HL-60/S4 (cell line): ENCODE measurements around the gene CD47.

Experiments used
- in situ Hi-C: fragments of 300-500 bp; cut with MboI; formaldehyde crosslinking; loops from 2 replicates; pipeline ENCODE4 v1.14.3; 2022; ENCODE audit warnings: low sequenced_read_pairs

The CD47 gene

GRCh38 chr3:108055931-108056330, 34.9 kb downstream of the CD47 start:
- in situ Hi-C loops = no loop called here

DNA sequence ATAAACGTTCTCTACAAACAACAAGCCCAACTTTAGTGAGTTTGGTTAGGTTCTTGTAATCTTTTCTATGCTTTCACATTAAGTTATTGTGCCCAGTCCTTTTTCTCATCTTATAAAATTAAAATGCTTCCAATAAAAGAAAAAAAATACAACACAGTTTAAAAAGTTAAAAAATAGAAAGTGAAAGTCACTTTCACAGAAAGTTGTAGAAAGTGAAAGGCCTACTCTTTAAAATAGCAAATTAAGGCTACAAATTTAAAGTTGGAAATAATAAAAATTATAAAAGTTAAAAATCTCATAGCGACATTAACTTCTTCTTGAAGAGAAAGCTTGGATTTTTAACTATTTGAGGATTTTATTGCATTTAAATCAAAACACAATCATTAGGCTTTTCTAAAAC, 35.9 kb downstream of the CD47 start:
- in situ Hi-C loops = no loop called here

DNA sequence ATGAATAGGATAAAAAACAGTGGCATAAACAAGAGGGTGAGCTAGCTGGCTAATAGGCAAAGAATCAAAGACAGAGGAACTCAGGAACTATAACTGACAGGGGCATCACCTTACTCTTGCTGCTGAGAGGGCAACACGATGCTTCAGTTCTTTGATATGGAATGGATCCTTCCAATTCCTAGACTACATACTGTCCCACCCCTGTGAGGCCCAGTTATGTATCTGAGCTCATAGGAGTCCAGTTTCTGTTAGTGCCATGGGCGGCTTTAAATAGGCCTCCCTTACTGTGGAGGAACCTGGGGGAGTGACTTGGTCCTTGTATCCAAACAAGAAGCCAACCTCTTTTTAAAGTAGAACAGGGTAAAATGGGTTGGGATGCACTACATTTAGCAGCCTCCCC, 37.3 kb downstream of the CD47 start:
- in situ Hi-C loops = no loop called here

DNA sequence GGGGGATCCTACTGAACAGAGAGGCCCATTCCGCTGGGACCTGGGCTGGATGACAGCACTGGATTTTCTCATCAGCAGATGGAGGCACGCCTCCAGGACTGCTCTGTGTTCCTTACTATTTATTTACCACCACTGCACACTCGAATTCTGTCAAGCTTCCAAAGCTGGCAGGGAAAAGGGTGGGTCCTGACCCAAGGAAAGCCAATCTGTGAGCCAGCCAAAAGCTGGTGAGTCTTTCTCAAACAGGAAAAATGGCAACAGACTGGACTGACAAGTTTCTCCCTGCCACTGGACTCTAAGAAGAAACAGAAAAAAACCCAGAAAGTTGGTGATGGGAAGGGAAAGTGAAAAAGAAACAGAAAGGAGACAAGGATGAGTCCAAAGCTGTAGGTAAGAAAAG, 37.8 kb downstream of the CD47 start:
- in situ Hi-C loops = no loop called here

DNA sequence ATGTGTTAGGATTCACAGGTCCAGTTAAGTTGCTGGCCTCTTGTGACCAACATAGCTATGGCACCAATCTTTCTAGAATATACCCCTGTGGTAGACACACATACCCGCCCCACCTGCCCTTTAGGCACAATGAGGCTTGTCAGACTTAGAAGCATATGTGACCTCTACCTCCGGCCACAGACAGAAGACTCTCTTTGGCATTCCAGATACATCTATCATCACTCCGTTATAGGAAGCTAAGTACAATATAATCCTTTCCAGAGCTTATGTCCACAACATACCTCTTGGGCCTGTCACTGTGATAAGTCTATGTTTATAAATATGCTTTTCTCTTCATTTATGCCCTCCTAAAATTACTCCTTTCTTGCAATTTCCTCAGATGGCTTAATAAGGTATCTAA, 39.8 kb downstream of the CD47 start:
- in situ Hi-C loops = no loop called here

DNA sequence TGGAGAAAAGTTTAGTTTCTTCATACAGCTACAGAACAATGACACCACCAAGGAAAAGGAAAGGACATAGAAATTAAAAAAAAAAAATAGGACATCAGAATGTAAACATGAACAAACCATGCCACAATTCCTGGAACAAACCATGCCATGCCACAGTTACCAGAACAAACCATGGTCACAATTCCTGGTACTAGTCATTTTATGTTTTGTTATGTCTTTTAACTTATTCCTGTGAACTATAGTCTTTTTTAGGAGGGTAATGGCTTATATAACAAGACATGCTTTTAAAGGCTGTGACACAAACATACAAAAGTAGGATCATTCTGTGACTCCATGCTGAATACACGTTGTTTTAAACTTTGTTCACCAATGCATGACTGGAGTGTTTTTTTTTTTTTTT, 42.8 kb downstream of the CD47 start:
- in situ Hi-C loops = no loop called here

- in situ Hi-C loops = no loop called here
Observed at GRCh38 chr3:108046247-108046646, 44.6 kb downstream of the CD47 start.

DNA sequence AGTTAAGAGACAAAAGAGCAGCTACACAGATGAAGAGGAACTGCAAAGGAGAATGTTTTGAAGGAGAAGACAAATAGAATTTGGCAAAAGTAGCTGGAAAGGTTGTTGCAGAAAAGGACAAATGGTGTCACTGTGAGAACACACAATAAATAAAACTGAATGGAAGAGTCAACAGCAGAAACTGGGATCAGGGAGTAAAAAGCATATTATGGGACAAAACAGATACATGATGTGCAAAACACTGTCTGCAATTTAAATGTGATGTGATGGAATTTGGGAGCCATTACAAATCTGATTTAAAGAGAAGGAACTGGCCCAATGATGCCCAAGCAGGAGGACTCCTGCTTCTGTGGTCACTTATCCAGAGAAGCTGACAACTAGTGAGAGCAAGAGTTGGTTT, 46.1 kb downstream of the CD47 start:
- in situ Hi-C loops = no loop called here

GRCh38 chr3:108042300-108042699, 48.5 kb downstream of the CD47 start:
- in situ Hi-C loops = no loop called here

DNA sequence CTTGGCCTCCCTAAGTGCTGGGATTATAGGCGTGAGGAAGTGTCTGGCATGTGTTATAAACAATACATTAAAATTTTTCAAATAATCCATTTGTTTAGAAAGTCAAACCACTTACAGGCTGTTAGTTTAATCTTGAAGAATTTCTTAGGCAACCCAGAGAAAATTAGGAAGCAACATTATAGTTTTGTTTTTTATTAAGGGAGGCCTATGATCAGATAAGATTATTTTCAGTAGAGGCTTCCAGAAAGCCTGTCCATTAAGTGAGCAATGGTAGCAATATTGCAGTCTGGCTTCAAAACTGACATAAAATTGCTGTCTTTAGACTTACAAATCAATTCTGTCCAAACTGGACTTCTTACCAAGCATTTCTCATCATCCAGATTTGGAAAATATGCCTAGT, 49.6 kb downstream of the CD47 start:
- in situ Hi-C loops = no loop called here

- in situ Hi-C loops = no loop called here
Observed at GRCh38 chr3:108037770-108038169, 53.1 kb downstream of the CD47 start.

DNA sequence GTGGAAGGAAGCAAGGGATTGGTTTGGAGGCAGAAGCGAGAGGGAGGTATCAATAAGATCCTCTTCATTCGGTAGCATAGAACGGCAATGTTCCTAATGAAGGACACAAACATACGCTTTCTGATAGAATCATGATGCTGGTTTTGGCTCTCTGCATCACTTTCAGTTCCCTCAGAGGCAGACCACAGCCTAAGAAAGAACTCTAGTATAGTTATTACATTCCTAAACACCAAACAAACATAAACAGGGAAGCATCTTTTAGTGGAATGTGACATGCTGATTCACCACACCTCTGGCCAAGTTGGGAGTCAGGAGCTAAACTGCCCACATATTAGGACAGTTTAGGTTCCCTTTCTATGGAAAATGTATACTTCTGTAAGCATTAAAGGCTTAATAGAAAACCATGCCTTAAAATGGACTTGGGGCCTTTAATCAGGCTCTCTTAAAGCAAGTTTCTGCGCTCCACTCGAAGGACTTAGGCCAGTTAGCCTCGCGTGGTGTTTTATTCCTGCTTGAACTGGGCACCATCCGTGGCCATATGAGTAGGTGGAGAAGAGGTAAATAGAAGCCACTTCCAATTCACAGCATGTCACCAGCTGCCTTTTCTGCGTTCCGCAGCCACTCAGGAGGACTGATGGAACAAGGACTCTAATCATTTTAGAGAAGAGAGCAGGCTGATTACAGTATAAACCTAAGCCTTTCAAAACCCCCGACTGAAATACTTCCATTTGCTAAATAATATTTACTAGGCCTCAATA, 53.7 kb downstream of the CD47 start:
- in situ Hi-C loops = no loop called here

DNA sequence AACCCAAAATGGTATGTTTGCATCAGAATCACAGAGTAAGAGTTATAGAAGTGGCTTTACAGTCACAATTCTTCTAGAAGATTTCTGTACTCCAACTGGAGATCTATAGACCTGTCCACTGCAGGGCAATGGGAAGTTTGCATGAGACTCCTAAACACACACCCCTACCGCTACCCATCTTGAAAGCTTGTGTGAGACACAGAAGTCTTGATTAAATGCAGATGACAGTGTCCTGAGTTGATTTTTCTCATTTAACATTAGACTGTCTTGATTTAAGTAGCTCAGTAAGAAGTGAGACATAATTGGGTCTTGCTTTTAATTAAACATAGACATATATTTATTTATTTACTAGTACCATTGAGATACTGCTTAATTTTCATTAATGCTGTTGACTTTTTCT, 54.4 kb downstream of the CD47 start:
- in situ Hi-C loops = no loop called here

DNA sequence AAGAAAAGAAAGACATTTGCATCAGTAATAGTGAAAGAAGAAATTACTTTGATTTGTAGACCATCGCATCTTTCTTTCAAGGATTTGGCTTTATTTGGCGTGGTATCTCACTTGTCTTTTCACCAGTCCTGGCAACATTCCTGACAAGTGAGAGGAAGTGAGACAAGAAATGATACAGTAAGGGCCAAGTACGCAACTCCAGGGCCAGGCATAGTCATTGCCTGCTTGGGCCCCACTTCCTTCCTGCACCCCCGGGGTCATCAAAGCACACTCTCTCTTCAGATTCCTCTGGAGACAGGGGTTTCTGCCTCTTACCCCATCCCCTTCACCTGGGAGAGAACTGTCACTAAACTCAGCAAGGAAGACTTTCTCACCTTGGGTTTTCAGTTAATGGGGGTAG, 55.1 kb downstream of the CD47 start:
- in situ Hi-C loops = no loop called here

- in situ Hi-C loops = no loop called here
Observed at GRCh38 chr3:108031895-108032294, 58.9 kb downstream of the CD47 start.

DNA sequence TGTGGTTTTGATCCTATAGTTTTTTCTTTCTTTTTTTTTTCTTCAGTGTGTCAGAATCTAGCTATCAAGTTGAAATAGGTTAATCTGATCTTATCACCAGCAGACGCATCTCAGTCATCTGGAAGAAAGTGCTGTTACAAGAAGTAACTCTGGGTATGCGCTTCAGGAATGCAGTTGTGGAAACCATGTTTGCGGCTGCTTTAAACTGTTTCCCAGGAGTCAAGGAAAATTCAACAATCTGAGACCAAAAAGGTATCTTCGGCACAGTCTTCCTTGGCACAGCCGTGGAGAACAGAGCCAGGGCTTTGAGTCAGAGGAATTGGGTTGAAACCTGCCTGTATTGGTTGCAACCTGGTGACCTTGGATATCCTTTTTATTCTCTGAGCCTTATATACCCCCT, 59.9 kb downstream of the CD47 start:
- in situ Hi-C loops = no loop called here

DNA sequence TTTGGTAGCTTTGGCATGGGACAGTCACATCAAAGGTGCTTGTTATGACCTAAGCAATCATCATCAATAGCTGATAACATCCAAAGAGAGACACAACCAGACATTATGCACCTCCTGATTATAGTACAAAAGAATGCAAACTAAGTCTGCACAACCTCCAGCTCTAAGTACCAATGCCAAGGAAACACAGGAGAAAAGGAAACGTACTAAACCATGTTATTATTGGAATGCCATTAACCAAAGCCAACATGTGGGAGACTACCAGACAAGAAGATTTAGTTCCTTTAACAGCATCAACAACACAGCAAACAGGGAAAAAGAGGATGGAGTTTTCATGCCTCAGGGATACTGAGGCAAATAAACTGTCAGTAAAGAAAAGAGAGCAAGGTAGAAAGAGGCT, 61.4 kb downstream of the CD47 start:
- in situ Hi-C loops = no loop called here

- in situ Hi-C loops = no loop called here
Observed at GRCh38 chr3:108028896-108029295, 61.9 kb downstream of the CD47 start.

- in situ Hi-C loops = no loop called here
Observed at GRCh38 chr3:108025177-108025576, 65.7 kb downstream of the CD47 start.

DNA sequence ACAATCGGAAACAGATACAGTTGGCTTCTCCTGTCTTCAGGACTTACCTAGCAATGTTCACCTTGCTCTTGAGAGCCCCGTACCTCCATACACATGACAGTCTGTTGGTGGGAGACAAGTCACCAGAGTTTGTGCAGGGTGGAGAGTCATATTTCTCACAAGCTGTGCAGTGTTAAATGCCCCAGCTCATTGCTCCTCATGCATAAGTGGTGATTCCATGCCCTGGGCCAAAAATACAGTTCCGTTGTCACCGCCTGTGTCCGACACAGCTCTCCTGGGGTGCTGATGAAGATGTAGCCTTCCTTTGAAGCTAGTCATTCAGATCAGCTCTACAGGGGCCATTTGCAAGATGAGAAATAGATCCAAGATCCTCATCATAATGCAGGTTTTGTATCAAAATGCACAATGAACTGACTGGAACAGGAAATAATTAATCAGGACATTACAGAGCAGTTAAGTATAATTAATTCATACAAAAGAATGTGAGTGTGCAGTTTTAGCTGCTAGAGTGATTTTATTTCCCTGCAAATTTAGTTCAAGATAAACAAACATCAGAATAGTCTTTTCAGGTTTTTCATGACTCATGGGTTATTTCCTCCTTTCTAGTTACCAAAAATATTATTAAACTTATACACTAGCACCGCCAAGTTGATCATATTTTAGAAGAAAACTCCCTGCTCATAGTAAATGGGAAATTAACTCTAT, 66.5 kb downstream of the CD47 start:
- in situ Hi-C loops = no loop called here

DNA sequence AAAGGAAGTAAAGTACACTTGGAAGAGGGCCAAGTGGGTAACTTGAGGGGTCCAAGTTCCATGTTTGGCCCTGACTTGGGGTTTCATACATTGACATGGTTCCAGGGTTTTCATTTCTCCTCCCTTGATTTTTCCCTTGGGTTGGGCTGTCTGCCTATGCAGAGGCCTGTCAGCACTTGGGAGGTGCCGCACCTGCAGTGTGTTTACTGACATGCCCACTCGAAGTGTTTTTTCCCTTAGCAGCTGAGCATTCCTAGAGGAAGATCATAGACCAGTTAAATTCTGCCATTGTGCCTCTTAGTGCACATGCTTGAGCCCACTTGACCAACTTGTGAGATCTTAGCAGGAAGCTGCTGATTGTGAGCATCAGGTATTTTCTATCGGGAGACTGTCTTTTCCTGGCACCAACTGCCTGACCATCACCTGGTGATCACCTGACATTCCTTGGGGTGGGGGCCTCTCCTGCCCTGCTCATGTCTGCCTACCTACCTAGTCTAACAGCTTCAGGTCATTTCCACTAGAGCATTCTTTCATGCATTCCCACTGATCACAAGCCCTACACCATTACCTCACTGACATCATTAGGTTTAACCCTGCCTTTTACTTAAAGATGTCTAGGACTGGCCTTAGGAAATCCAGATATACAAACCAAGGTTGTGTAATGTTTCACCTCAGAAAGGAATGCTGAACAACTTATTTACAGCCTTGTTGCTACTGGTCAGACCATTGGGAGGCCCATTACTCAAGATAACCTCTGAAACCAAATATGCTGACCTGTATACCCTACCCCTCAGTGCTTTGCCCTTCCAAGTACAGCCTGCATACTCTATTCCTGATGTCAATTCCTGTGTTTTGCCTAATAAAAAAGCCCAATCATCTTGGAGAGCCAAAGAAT, 68.3 kb downstream of the CD47 start:
- in situ Hi-C loops = no loop called here

- in situ Hi-C loops = no loop called here
Observed at GRCh38 chr3:108021533-108021932, 69.3 kb downstream of the CD47 start.
